ENCODE results near the gene NMNAT3.

NMNAT3 gene

GRCh38 chr3:139537795-139538621, 139.8 kb downstream of the NMNAT3 start:
- H3K36me3 ChIP-seq (replicated peaks; ENCODE audit: low read depth, low read length) = no peaks in the 10 kb centered on the region
- no peaks in the 10 kb centered on the region for H3K9me3 ChIP-seq (ENCODE audit: insufficient read depth, low read length)
- no peak overlapping the region for H3K4me2 ChIP-seq (ENCODE audit: low read length)
- no peak overlapping the region for H3K9ac ChIP-seq (ENCODE audit: low read length)
- no peaks in the 10 kb centered on the region for H3K79me2 ChIP-seq (ENCODE audit: low read length)
- TF ChIP-seq CTCF (IDR thresholded peaks at IDR 0.05; ENCODE audit: low read depth, low read length) (no peak), EZH2phosphoT487 (IDR thresholded peaks at IDR 0.05; ENCODE audit: low read depth) (no peak)
- no peaks in the 10 kb centered on the region for H4K20me1 ChIP-seq (ENCODE audit: insufficient read depth, low read length)
- no peak overlapping the region for H3K27ac ChIP-seq (ENCODE audit: low read length)
- no peaks in the 10 kb centered on the region for H3K4me1 ChIP-seq (ENCODE audit: low read length)
- no peak overlapping the region for H3K4me3 ChIP-seq (ENCODE audit: low read length)
- no peak overlapping the region for H2AFZ ChIP-seq (ENCODE audit: low read depth, low read length)
- H3K27me3 ChIP-seq (ENCODE audit: low read depth, low read length) = no peaks in the 10 kb centered on the region

- no peaks in the 10 kb centered on the region for H3K4me1 ChIP-seq (ENCODE audit: low read length)
- TF ChIP-seq EZH2phosphoT487 (IDR thresholded peaks at IDR 0.05; ENCODE audit: low read depth) = no peak
- TF ChIP-seq CTCF (IDR thresholded peaks at IDR 0.05; ENCODE audit: low read depth, low read length) = no peak
Observed at GRCh38 chr3:139537361-139537760, 140.4 kb downstream of the NMNAT3 start.

GRCh38 chr3:139534992-139535879, 142.5 kb downstream of the NMNAT3 start:
- no peak overlapping the region for H3K9ac ChIP-seq (ENCODE audit: low read length)
- H3K4me2 ChIP-seq (ENCODE audit: low read length) = no peak overlapping the region
- no peaks in the 10 kb centered on the region for H4K20me1 ChIP-seq (ENCODE audit: insufficient read depth, low read length)
- no peaks in the 10 kb centered on the region for H3K9me3 ChIP-seq (ENCODE audit: insufficient read depth, low read length)
- H3K27ac ChIP-seq (ENCODE audit: low read length) = no peak overlapping the region
- no peaks in the 10 kb centered on the region for H3K79me2 ChIP-seq (ENCODE audit: low read length)
- no peak overlapping the region for H2AFZ ChIP-seq (ENCODE audit: low read depth, low read length)
- no peaks in the 10 kb centered on the region for H3K4me1 ChIP-seq (ENCODE audit: low read length)
- no peaks in the 10 kb centered on the region for H3K36me3 ChIP-seq (replicated peaks; ENCODE audit: low read depth, low read length)
- no peak overlapping the region for H3K4me3 ChIP-seq (ENCODE audit: low read length)
- H3K27me3 ChIP-seq (ENCODE audit: low read depth, low read length) = no peaks in the 10 kb centered on the region
- no peak for TF ChIP-seq EZH2phosphoT487 (IDR thresholded peaks at IDR 0.05; ENCODE audit: low read depth)
- TF ChIP-seq CTCF (IDR thresholded peaks at IDR 0.05; ENCODE audit: low read depth, low read length) = no peak

More at GRCh38 chr3:139537361-139537760, 140.4 kb downstream of the NMNAT3 start:
- Histone ChIP-seq H3K9me3 (ENCODE audit: insufficient read depth, low read length) (no peaks in the 10 kb centered on the region), H3K36me3 (replicated peaks; ENCODE audit: low read depth, low read length) (no peaks in the 10 kb centered on the region), H3K79me2 (ENCODE audit: low read length) (no peaks in the 10 kb centered on the region), H3K27me3 (ENCODE audit: low read depth, low read length) (no peaks in the 10 kb centered on the region), H3K27ac (ENCODE audit: low read length) (no peak overlapping the region), H3K4me2 (ENCODE audit: low read length) (no peak overlapping the region), H2AFZ (ENCODE audit: low read depth, low read length) (no peak overlapping the region), H3K4me3 (ENCODE audit: low read length) (no peak overlapping the region), H3K9ac (ENCODE audit: low read length) (no peak overlapping the region), H4K20me1 (ENCODE audit: insufficient read depth, low read length) (no peaks in the 10 kb centered on the region)

GRCh38 chr3:139534455-139534812, 143.3 kb downstream of the NMNAT3 start:
- H3K4me2 ChIP-seq (ENCODE audit: low read length) = no peak overlapping the region
- H3K9me3 ChIP-seq (ENCODE audit: insufficient read depth, low read length) = no peaks in the 10 kb centered on the region
- no peak overlapping the region for H3K9ac ChIP-seq (ENCODE audit: low read length)
- H3K27me3 ChIP-seq (ENCODE audit: low read depth, low read length) = no peaks in the 10 kb centered on the region
- no peaks in the 10 kb centered on the region for H3K79me2 ChIP-seq (ENCODE audit: low read length)
- no peak for TF ChIP-seq CTCF (IDR thresholded peaks at IDR 0.05; ENCODE audit: low read depth, low read length)
- TF ChIP-seq EZH2phosphoT487 (IDR thresholded peaks at IDR 0.05; ENCODE audit: low read depth) = no peak
- no peaks in the 10 kb centered on the region for H3K4me1 ChIP-seq (ENCODE audit: low read length)
- H3K36me3 ChIP-seq (replicated peaks; ENCODE audit: low read depth, low read length) = no peaks in the 10 kb centered on the region
- no peak overlapping the region for H2AFZ ChIP-seq (ENCODE audit: low read depth, low read length)
- H4K20me1 ChIP-seq (ENCODE audit: insufficient read depth, low read length) = no peaks in the 10 kb centered on the region
- H3K4me3 ChIP-seq (ENCODE audit: low read length) = no peak overlapping the region
- no peak overlapping the region for H3K27ac ChIP-seq (ENCODE audit: low read length)

Data from OCI-LY3 (cell line).